22Rv1 (cell line): ENCODE measurements around the gene ARHGAP33.

ENCODE experiments used
- CTCF ChIP-seq: fragments of 450-650 bp; IDR thresholded peaks from 2 replicates; pipeline ENCODE4 v1.5.1; 2017; ENCODE audit warnings: mild to moderate bottlenecking
- ZFX ChIP-seq: fragments of 450-650 bp; IDR thresholded peaks from 2 replicates; pipeline ENCODE4 v1.6.1; 2017; ENCODE audit warnings: antibody characterized with exemption, borderline replicate concordance

DNA sequence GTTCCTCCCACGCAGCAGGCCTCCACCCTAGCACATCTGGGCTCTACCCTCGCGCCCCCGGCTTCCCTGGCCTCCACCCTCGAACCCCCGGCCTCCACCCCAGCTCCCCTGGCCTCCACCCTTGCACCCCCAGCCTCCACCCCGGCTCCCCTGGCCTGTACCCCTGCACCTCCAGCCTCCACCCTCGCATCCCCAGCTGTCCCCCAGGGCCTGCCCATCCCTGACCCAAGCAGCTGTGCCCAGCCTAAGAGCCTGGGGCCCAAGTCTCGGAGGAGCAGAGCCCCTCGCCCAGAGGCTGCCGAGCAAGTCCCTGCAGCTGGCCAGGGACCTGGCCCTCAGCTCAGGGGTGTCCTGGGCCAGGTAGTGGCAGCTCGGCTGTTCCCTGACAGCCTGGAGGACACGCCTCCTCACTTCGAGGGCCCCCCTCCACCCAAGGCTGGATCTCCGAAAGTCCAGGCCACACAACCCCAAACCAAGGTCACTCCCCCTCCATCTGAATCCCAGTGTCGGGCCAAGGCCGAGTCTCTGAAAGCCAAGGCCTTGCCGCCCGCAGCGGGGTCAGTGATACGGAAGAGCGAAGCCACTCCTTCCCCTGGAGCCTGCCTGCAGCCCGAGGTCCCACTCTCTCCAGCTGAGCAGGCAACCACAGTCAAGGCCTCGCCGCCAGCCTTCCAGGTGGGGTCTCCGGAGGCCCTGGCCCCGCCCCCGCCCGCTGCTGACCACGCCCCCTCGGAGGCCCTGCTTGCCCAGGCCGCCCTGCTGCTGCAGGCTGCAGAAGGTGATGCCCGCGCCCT, 7.9 kb upstream of the ARHGAP33 start:
- TF ChIP-seq CTCF (no peak), ZFX (no peak)
